Measurements from ENCODE around the gene TOM1L2. TPM values are rescaled to one million over a fixed set of nuclear protein-coding genes. Genes with fewer than 3 reads are reported as not detected.
A peak's percentile ranks its signal among the peaks of the same experiment; 100 is the strongest.

TOM1L2 gene
- total and polyA plus RNA-seq, 2 experiments from 2014 or later = 21.5 to 29.6 TPM

- H3K4me3 ChIP-seq = no peak overlapping the region
- no peak overlapping the region for H3K4me2 ChIP-seq
- no peaks in the 10 kb centered on the region for H3K9me3 ChIP-seq (ENCODE audit: low read depth)
- peaks cover 34% of the 10 kb centered on the region for H3K4me1 ChIP-seq (ENCODE audit: insufficient read depth)
- DNase-seq (ENCODE audit: low spot score) = no peak
- H2AFZ ChIP-seq = no peak overlapping the region
- no peak for TF ChIP-seq EZH2phosphoT487 (IDR thresholded peaks at IDR 0.05; ENCODE audit: low read depth, severe bottlenecking, unreplicated experiment)
- TF ChIP-seq CTCF (IDR thresholded peaks at IDR 0.05; ENCODE audit: poor library complexity) = no peak
- no peak for TF ChIP-seq EZH2 (IDR thresholded peaks at IDR 0.05; ENCODE audit: borderline replicate concordance)
- H3K27ac ChIP-seq = no peak overlapping the region
- H3K9me2 ChIP-seq (replicated peaks; ENCODE audit: insufficient read depth) = no peaks in the 10 kb centered on the region
- peaks cover 3% of the 10 kb centered on the region for H3K79me2 ChIP-seq
- no peaks in the 10 kb centered on the region for H3K36me3 ChIP-seq (replicated peaks; ENCODE audit: insufficient read depth, low read depth)
- WGBS (ENCODE audit: low lambda C conversion rate, missing lambda C conversion rate) = 95% methylated on average over 25 of the region's 25 CpGs
- no peaks in the 10 kb centered on the region for H3K27me3 ChIP-seq
- H4K20me1 ChIP-seq (ENCODE audit: insufficient read depth, poor library complexity, severe bottlenecking) = peaks cover 32% of the 10 kb centered on the region
Observed at GRCh38 chr17:17813055-17813724, 159.0 kb downstream of the TOM1L2 start.

DNA sequence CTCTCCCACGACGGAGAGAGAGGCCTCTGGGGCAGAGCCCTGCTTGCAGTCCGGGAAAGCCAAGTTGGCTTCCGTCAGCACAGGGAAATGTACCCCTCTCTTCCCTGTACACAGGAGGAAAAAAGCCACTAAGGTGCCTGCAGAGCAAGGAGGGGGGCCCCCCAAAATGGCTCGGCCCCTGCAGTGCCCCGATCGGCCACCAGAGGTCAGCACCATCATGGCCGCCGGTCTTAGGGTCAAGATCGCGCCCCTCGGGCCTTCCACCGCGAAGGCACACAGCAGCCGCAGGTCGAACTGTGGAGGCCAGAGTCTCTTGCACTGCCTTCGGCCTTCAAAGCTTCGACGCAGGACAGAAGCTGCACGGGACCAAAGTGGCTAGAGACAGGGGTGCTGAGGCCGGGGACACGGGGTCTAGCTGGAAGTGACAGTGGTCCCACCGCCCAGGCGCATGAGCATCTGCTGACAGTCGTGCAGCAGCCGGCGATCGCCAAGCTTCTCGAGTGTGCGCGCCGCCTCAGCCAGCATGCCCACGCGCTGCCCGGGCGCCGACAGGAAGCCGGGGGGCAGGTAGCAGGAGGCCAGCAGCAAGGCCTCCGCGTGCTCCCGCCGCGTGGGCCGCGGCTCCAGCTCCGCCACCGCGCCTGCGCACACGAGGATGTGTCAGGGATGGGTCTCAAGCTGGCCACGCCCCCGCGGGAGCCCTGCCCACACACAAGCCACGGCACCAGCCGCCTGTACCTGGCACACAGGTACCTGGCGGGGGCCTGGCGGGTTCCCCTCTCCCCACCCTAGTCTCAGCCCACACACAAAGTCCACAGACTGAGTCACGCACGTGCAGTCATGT is 159.8 kb downstream of the TOM1L2 start:
- TF ChIP-seq CTCF (IDR thresholded peaks at IDR 0.05; ENCODE audit: poor library complexity) (peak; percentile 96), EZH2 (IDR thresholded peaks at IDR 0.05; ENCODE audit: borderline replicate concordance) (no peak), EZH2phosphoT487 (IDR thresholded peaks at IDR 0.05; ENCODE audit: low read depth, severe bottlenecking, unreplicated experiment) (no peak)
- peak overlapping the region; percentile 86 for H3K27ac ChIP-seq
- H3K4me1 ChIP-seq (ENCODE audit: insufficient read depth) = peaks cover 34% of the 10 kb centered on the region
- H3K79me2 ChIP-seq = peaks cover 3% of the 10 kb centered on the region
- H3K36me3 ChIP-seq (replicated peaks; ENCODE audit: insufficient read depth, low read depth) = no peaks in the 10 kb centered on the region
- peaks cover 28% of the 10 kb centered on the region for H4K20me1 ChIP-seq (ENCODE audit: insufficient read depth, poor library complexity, severe bottlenecking)
- no peak overlapping the region for H2AFZ ChIP-seq
- DNase-seq (ENCODE audit: low spot score) = peak; percentile 75
- H3K27me3 ChIP-seq = no peaks in the 10 kb centered on the region
- H3K9me2 ChIP-seq (replicated peaks; ENCODE audit: insufficient read depth) = no peaks in the 10 kb centered on the region
- H3K4me3 ChIP-seq = no peak overlapping the region
- H3K4me2 ChIP-seq = peak overlapping the region; percentile 25
- H3K9me3 ChIP-seq (ENCODE audit: low read depth) = no peaks in the 10 kb centered on the region
- 68% methylated on average over 59 of the region's 59 CpGs for WGBS (ENCODE audit: low lambda C conversion rate, missing lambda C conversion rate)

- Histone ChIP-seq H3K27ac (peak overlapping the region; percentile 86), H3K4me3 (no peak overlapping the region), H2AFZ (no peak overlapping the region), H3K9me3 (ENCODE audit: low read depth) (no peaks in the 10 kb centered on the region), H3K27me3 (no peaks in the 10 kb centered on the region), H3K79me2 (peaks cover 3% of the 10 kb centered on the region), H3K4me1 (ENCODE audit: insufficient read depth) (peaks cover 34% of the 10 kb centered on the region), H4K20me1 (ENCODE audit: insufficient read depth, poor library complexity, severe bottlenecking) (peaks cover 28% of the 10 kb centered on the region), H3K9me2 (replicated peaks; ENCODE audit: insufficient read depth) (no peaks in the 10 kb centered on the region), H3K36me3 (replicated peaks; ENCODE audit: insufficient read depth, low read depth) (no peaks in the 10 kb centered on the region), H3K4me2 (peak overlapping the region; percentile 25)
- TF ChIP-seq CTCF (IDR thresholded peaks at IDR 0.05; ENCODE audit: poor library complexity) = no peak
- no peak for TF ChIP-seq EZH2 (IDR thresholded peaks at IDR 0.05; ENCODE audit: borderline replicate concordance)
- no peak for TF ChIP-seq EZH2phosphoT487 (IDR thresholded peaks at IDR 0.05; ENCODE audit: low read depth, severe bottlenecking, unreplicated experiment)
- 49% methylated on average over 9 of the region's 15 CpGs for WGBS (ENCODE audit: low lambda C conversion rate, missing lambda C conversion rate)
- peak; percentile 63 for DNase-seq (ENCODE audit: low spot score)
Observed at GRCh38 chr17:17811381-17812210, 160.6 kb downstream of the TOM1L2 start.
